DND-41 (cell line): ENCODE results near the gene ETFRF1.

ENCODE experiments used
- ATAC-seq: fragments of 200-7000 bp; cut with Tn5 transposase; 3 replicates; pipeline ENCODE4 v1.9.1; 2021; ENCODE audit warnings: low read depth; ENCODE audit not compliant: insufficient read depth
- DNase-seq: peaks from one replicate; pipeline ENCODE4 v3.0.0-alpha.2; 2020
- H2AFZ ChIP-seq: 2 replicates; pipeline ENCODE4 v1.6.0; 2012; ENCODE audit warnings: low read depth, low read length
- H3K27ac ChIP-seq: 2 replicates; pipeline ENCODE4 v1.5.1; 2012; ENCODE audit warnings: low read length, inconsistent platforms
- H3K27me3 ChIP-seq: fragments of 200-600 bp; sonication (generic); 2 replicates; pipeline ENCODE4 v1.6.0; 2012; ENCODE audit warnings: low read length, mild to moderate bottlenecking, inconsistent platforms; ENCODE audit not compliant: insufficient read depth, poor library complexity
- H3K36me3 ChIP-seq: 2 replicates; pipeline ENCODE4 v1.5.1; 2012; ENCODE audit warnings: low read length, inconsistent platforms; ENCODE audit not compliant: insufficient read depth
- H3K4me1 ChIP-seq: 2 replicates; pipeline ENCODE4 v1.5.1; 2012; ENCODE audit warnings: mild to moderate bottlenecking, low read length; ENCODE audit not compliant: insufficient read depth
- H3K4me2 ChIP-seq: 2 replicates; pipeline ENCODE4 v1.6.0; 2012; ENCODE audit warnings: mild to moderate bottlenecking, moderate library complexity, low read length, inconsistent platforms; ENCODE audit not compliant: insufficient read depth
- H3K4me3 ChIP-seq, 2 experiments: fragments of 200-600 bp in 1 of 2; shearing (Covaris generic) in 1 of 2; 2 replicates each; pipeline ENCODE4 v1.5.1; 2012 to 2016; ENCODE audit warnings: inconsistent platforms in 2 of 2, low read length in 2 of 2, mild to moderate bottlenecking in 2 of 2, low read depth in 1 of 2, moderate library complexity in 1 of 2
- H3K79me2 ChIP-seq: 2 replicates; pipeline ENCODE4 v1.6.0; 2012; ENCODE audit warnings: low read length, inconsistent platforms; ENCODE audit not compliant: insufficient read depth
- H3K9ac ChIP-seq: 2 replicates; pipeline ENCODE4 v1.6.0; 2012; ENCODE audit warnings: low read depth, mild to moderate bottlenecking, inconsistent platforms, low read length, moderate library complexity
- H3K9me3 ChIP-seq: 2 replicates; pipeline ENCODE4 v1.5.1; 2012; ENCODE audit warnings: low read length, moderate library complexity, mild to moderate bottlenecking, inconsistent platforms; ENCODE audit not compliant: insufficient read depth, severe bottlenecking
- H4K20me1 ChIP-seq: 2 replicates; pipeline ENCODE4 v1.6.0; 2012; ENCODE audit warnings: low read length; ENCODE audit not compliant: insufficient read depth
- EZH2 ChIP-seq: IDR thresholded peaks from 3 replicates; pipeline ENCODE4 v1.6.1; 2012; ENCODE audit warnings: borderline replicate concordance, low read depth, mild to moderate bottlenecking, moderate library complexity, low read length, inconsistent platforms; ENCODE audit not compliant: severe bottlenecking
- TF ChIP-seq, protein P1 (sequence below): IDR thresholded peaks from 2 replicates; pipeline ENCODE4 v1.5.1; 2012; ENCODE audit warnings: borderline replicate concordance, low read length, moderate library complexity, mild to moderate bottlenecking; ENCODE audit not compliant: poor library complexity, severe bottlenecking; ENCODE audit errors: extremely low read depth

ETFRF1 gene

GRCh38 chr12:25202137-25202536 is 7.1 kb downstream of the ETFRF1 start:
- Histone ChIP-seq H3K27ac (no peak overlapping the region), H3K4me1 (no peaks in the 10 kb centered on the region), H3K27me3 (no peaks in the 10 kb centered on the region), H2AFZ (no peak overlapping the region), H3K79me2 (no peaks in the 10 kb centered on the region), H3K4me3 (no peak overlapping the region), H3K9me3 (no peaks in the 10 kb centered on the region), H3K36me3 (peaks cover 16% of the 10 kb centered on the region), H4K20me1 (peaks cover 2% of the 10 kb centered on the region; the same call in 1 of the 2 replicates), H3K4me2 (no peak overlapping the region), H3K9ac (no peak overlapping the region)
- TF ChIP-seq, protein P1, sequence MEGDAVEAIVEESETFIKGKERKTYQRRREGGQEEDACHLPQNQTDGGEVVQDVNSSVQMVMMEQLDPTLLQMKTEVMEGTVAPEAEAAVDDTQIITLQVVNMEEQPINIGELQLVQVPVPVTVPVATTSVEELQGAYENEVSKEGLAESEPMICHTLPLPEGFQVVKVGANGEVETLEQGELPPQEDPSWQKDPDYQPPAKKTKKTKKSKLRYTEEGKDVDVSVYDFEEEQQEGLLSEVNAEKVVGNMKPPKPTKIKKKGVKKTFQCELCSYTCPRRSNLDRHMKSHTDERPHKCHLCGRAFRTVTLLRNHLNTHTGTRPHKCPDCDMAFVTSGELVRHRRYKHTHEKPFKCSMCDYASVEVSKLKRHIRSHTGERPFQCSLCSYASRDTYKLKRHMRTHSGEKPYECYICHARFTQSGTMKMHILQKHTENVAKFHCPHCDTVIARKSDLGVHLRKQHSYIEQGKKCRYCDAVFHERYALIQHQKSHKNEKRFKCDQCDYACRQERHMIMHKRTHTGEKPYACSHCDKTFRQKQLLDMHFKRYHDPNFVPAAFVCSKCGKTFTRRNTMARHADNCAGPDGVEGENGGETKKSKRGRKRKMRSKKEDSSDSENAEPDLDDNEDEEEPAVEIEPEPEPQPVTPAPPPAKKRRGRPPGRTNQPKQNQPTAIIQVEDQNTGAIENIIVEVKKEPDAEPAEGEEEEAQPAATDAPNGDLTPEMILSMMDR: no peak
- TF ChIP-seq EZH2: no peak
- DNase-seq (no peak), ATAC-seq (peak; percentile 33; the same call in 1 of the 3 replicates)

GRCh38 chr12:25207411-25207810 is 12.4 kb downstream of the ETFRF1 start:
- ATAC-seq (no peak), DNase-seq (no peak)
- no peak overlapping the region for H3K4me3 ChIP-seq
- H3K36me3 ChIP-seq: peaks cover 34% of the 10 kb centered on the region
- peaks cover 2% of the 10 kb centered on the region; the same call in 1 of the 2 replicates for H4K20me1 ChIP-seq
- no peaks in the 10 kb centered on the region for H3K4me1 ChIP-seq
- no peak overlapping the region for H3K27ac ChIP-seq
- no peaks in the 10 kb centered on the region for H3K9me3 ChIP-seq
- no peak overlapping the region for H3K4me2 ChIP-seq
- no peak overlapping the region for H2AFZ ChIP-seq
- H3K27me3 ChIP-seq: no peaks in the 10 kb centered on the region
- no peak for TF ChIP-seq EZH2
- TF ChIP-seq, protein P1: no peak
- no peaks in the 10 kb centered on the region for H3K79me2 ChIP-seq
- H3K9ac ChIP-seq: no peak overlapping the region

DNA sequence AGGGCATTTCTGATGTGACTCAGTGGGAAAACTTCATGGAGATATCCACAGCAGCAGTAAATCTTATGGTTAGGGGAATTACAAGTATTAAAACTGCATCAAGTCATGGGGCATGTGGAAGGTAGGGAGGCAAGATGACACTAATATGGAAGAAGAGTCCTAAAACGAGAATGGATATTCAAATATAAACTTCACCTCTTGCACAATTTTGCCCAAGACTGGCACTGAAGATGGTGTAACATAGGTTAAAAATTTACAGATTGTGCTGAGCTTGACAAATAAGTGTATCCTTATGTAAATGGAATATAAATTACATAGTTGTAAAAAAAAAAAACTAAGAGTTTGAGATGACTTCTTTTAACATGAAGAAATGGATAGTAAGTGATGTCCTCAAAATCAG is 12.8 kb downstream of the ETFRF1 start:
- peaks cover 34% of the 10 kb centered on the region for H3K36me3 ChIP-seq
- H3K79me2 ChIP-seq: no peaks in the 10 kb centered on the region
- H4K20me1 ChIP-seq: peaks cover 2% of the 10 kb centered on the region; the same call in 1 of the 2 replicates
- no peak for ATAC-seq
- H3K9ac ChIP-seq: no peak overlapping the region
- H3K9me3 ChIP-seq: no peaks in the 10 kb centered on the region
- no peak overlapping the region for H2AFZ ChIP-seq
- no peak for DNase-seq
- H3K27me3 ChIP-seq: no peaks in the 10 kb centered on the region
- H3K4me3 ChIP-seq: no peak overlapping the region
- H3K4me1 ChIP-seq: no peaks in the 10 kb centered on the region
- TF ChIP-seq, protein P1: no peak
- no peak for TF ChIP-seq EZH2
- no peak overlapping the region for H3K27ac ChIP-seq
- H3K4me2 ChIP-seq: no peak overlapping the region

GRCh38 chr12:25208554-25208953 is 13.5 kb downstream of the ETFRF1 start:
- no peak overlapping the region for H2AFZ ChIP-seq
- H3K4me1 ChIP-seq: no peaks in the 10 kb centered on the region
- H3K36me3 ChIP-seq: peaks cover 27% of the 10 kb centered on the region
- no peak for TF ChIP-seq EZH2
- TF ChIP-seq, protein P1: no peak
- no peak overlapping the region for H3K9ac ChIP-seq
- H3K27me3 ChIP-seq: no peaks in the 10 kb centered on the region
- no peaks in the 10 kb centered on the region for H4K20me1 ChIP-seq
- ATAC-seq: no peak
- H3K79me2 ChIP-seq: no peaks in the 10 kb centered on the region
- H3K4me3 ChIP-seq: no peak overlapping the region
- H3K27ac ChIP-seq: no peak overlapping the region
- no peaks in the 10 kb centered on the region for H3K9me3 ChIP-seq
- no peak overlapping the region for H3K4me2 ChIP-seq
- DNase-seq: no peak
